ENCODE results near the gene ERC2. TPM values are rescaled to one million over a fixed set of nuclear protein-coding genes. Genes with fewer than 3 reads are reported as not detected.

Gene ERC2
- total RNA-seq, 6 donors from 2014 or later, result 0.67 to 14.7 (median 1.3) TPM

DNA sequence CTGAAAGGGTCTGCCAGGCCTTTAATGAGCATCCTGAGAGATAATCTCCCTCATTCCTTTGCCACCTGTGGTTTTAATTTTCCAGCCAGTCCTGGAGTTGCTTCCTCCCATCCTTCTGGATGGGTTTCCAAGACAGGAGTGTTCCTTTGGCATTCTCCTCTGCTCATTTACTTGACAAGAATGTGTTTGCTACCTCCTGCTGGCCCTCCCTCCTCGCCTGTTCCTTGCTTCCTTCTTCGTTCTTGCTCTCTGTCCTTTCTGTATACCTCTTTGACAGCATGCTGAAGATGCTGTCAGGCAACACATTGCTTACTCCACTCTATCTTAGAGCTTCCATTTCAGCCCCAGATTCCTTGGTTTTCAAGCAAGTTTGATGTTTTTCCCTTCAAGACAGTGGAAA is 46.0 kb downstream of the ERC2 start:
- TF ChIP-seq EP300 (IDR thresholded peaks at IDR 0.05) (no peak), CTCF (IDR thresholded peaks at IDR 0.05) (no peak), POLR2A (IDR thresholded peaks at IDR 0.05) (no peak), POLR2AphosphoS5 (IDR thresholded peaks at IDR 0.05) (no peak)
- Histone ChIP-seq H3K9me3 (no peaks in the 10 kb centered on the region), H3K4me3 (no peak overlapping the region), H3K27ac (no peak overlapping the region), H3K27me3 (no peaks in the 10 kb centered on the region), H3K4me1 (no peaks in the 10 kb centered on the region), H3K36me3 (no peaks in the 10 kb centered on the region)
- no peak for ATAC-seq (ENCODE audit: low FRiP score in 2 of 2)
- 61 to 70% methylated on average over 2 of the region's 2 CpGs for WGBS, 2 donors
- DNase-seq, result no peak

- TF ChIP-seq POLR2AphosphoS5 (IDR thresholded peaks at IDR 0.05) (no peak), CTCF (IDR thresholded peaks at IDR 0.05) (no peak), EP300 (IDR thresholded peaks at IDR 0.05) (no peak), POLR2A (IDR thresholded peaks at IDR 0.05) (no peak)
- Histone ChIP-seq H3K4me1 (no peaks in the 10 kb centered on the region), H3K27me3 (no peaks in the 10 kb centered on the region), H3K4me3 (no peak overlapping the region), H3K36me3 (no peaks in the 10 kb centered on the region), H3K27ac (no peak overlapping the region), H3K9me3 (no peaks in the 10 kb centered on the region)
- no peak for DNase-seq
- no peak for ATAC-seq (ENCODE audit: low FRiP score in 2 of 2)
- WGBS, 2 donors, result 86 to 91% methylated on average over 5 of the region's 5 CpGs
These were observed 47.1 kb downstream of the ERC2 start for GRCh38 chr3:56421205-56421604.

DNA sequence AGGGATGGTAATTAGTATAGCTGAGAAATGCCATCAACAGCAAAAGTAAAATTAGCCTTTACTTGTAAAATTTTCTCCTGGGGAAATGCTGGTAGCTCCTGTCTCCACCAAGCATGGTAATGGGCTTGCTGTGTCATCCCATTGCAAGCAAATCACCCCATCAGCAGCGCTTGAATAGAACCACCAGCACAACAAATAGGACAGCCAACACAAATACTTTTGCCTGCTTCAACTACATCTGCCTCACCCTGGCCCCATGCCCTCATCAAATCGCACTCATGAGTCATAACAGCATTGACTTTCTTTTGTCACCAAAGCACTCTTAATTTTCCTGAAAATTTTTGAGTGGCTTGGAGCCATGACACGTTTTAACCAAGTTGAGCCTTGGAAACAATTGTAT is 52.6 kb downstream of the ERC2 start:
- DNase-seq, result no peak
- Histone ChIP-seq H3K9me3 (no peaks in the 10 kb centered on the region), H3K36me3 (no peaks in the 10 kb centered on the region), H3K27me3 (no peaks in the 10 kb centered on the region), H3K4me3 (no peak overlapping the region), H3K27ac (no peak overlapping the region), H3K4me1 (no peaks in the 10 kb centered on the region)
- TF ChIP-seq POLR2AphosphoS5 (IDR thresholded peaks at IDR 0.05), result no peak
- TF ChIP-seq CTCF (IDR thresholded peaks at IDR 0.05), result no peak
- TF ChIP-seq POLR2A (IDR thresholded peaks at IDR 0.05), result no peak
- 64 to 74% methylated on average over 3 of the region's 3 CpGs for WGBS, 2 donors
- ATAC-seq (ENCODE audit: low FRiP score in 2 of 2), result no peak

- no peaks in the 10 kb centered on the region for H3K27me3 ChIP-seq
- 54 to 73% methylated on average over 2 of the region's 2 CpGs for WGBS, 2 donors
- no peaks in the 10 kb centered on the region for H3K9me3 ChIP-seq
- no peak for DNase-seq
- no peaks in the 10 kb centered on the region for H3K36me3 ChIP-seq
- no peak for ATAC-seq (ENCODE audit: low FRiP score in 2 of 2)
- H3K4me1 ChIP-seq, result no peaks in the 10 kb centered on the region
- no peak overlapping the region for H3K27ac ChIP-seq
- TF ChIP-seq CTCF (IDR thresholded peaks at IDR 0.05) (no peak), EP300 (IDR thresholded peaks at IDR 0.05) (no peak), POLR2AphosphoS5 (IDR thresholded peaks at IDR 0.05) (no peak), POLR2A (IDR thresholded peaks at IDR 0.05) (no peak)
- no peak overlapping the region for H3K4me3 ChIP-seq
These were observed 54.4 kb downstream of the ERC2 start for GRCh38 chr3:56413911-56414310.

DNA sequence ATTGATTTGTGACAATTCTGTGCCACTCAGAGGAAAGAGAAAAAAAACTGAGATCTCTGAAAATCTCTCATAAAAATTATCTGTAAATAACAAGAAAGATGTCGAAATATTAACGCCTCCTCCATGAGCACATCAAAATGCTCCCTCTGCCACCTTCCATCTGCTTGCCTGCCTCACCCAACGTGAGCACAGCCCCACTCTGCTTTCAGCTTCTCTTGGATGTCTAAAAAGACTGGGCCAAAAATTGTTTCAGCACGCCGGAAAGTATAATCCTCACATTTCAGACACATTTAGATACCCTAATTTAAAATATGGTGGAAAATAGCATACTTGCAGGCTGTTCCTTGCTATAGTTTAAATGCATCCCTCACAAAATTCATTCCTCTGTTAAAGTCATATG is 57.1 kb downstream of the ERC2 start:
- Histone ChIP-seq H3K27ac (no peak overlapping the region), H3K27me3 (no peaks in the 10 kb centered on the region), H3K4me3 (no peak overlapping the region), H3K4me1 (no peaks in the 10 kb centered on the region), H3K9me3 (no peaks in the 10 kb centered on the region), H3K36me3 (no peaks in the 10 kb centered on the region)
- DNase-seq (no peak), ATAC-seq (ENCODE audit: low FRiP score in 2 of 2) (no peak)
- TF ChIP-seq EP300 (IDR thresholded peaks at IDR 0.05) (no peak), CTCF (IDR thresholded peaks at IDR 0.05) (no peak), POLR2A (IDR thresholded peaks at IDR 0.05) (no peak)
- 86 to 88% methylated on average over 5 of the region's 5 CpGs for WGBS, 2 donors

Data from upper lobe of left lung (tissue), 6 donors.